HCT116 (cell line): Measurements from ENCODE around the gene MYZAP. TPM values are rescaled to one million over a fixed set of nuclear protein-coding genes. Genes with fewer than 3 reads are reported as not detected.

Source experiments
- ATAC-seq: fragments of 200-7000 bp; cut with Tn5 transposase; 2 replicates; pipeline ENCODE4 v1.9.1; 2020; ENCODE audit warnings: mild to moderate bottlenecking, moderate library complexity
- BruUV-seq: library from RNA; stranded (reverse); fragments of 400-500 nt; replicated peaks from 2 replicates; lab custom pipeline; 2021; lab: Mats Ljungman, UMichigan
- CTCF ChIA-PET: fragments of 300-600 bp; sonication (Branson Sonifier 250); formaldehyde crosslinking; loops from one replicate; lab custom pipeline; 2021; ENCODE audit warnings: antibody characterized with exemption; lab: Charles Lee
- POLR2A ChIA-PET: fragments of 300-600, 350-600 bp; sonication (Branson Sonifier 250); formaldehyde crosslinking; loops from one replicate; lab custom pipeline; 2021; ENCODE audit warnings: antibody characterized with exemption; lab: Charles Lee
- RAD21 ChIA-PET, 2 experiments: fragments of 300-600 bp; sonication (Branson Sonifier 250); formaldehyde crosslinking; loops; one replicate each; lab custom pipeline; 2023; ENCODE audit warnings: low total read pairs in 2 of 2; ENCODE audit not compliant: uncharacterized antibody in 2 of 2, unreplicated experiment in 2 of 2, low non-redundant PET in 1 of 2; lab: Charles Lee
- DNase-seq: peaks from one replicate; pipeline ENCODE4 v3.0.0-alpha.2; 2010; ENCODE audit warnings: low read depth, low spot score
- H2AFZ ChIP-seq: fragments of 200-600 bp; shearing (Covaris generic), sonication (generic); 2 replicates; pipeline ENCODE4 v1.6.1; 2017; ENCODE audit warnings: low read depth, mixed run types, mixed read lengths, antibody characterized with exemption, low read length; ENCODE audit not compliant: poor library complexity, severe bottlenecking
- H3K27ac ChIP-seq: 2 replicates; pipeline ENCODE4 v1.5.1; 2012; ENCODE audit warnings: low read depth, low read length
- H3K27me3 ChIP-seq: fragments of 200-600 bp; sonication (generic); 2 replicates; pipeline ENCODE4 v1.6.1; 2016; ENCODE audit warnings: mixed run types, low read length, mixed read lengths; ENCODE audit not compliant: insufficient read depth
- H3K36me3 ChIP-seq, 2 experiments: fragments of 200-500 bp in 1 of 2; fragments of 200-600 bp in 1 of 2; sonication (Bioruptor generic) in 1 of 2; sonication (generic) in 1 of 2; 2 replicates each; pipeline versions ENCODE4 v1.5.1 to v1.6.1; 2014 to 2016; ENCODE audit warnings: low read length in 2 of 2, inconsistent platforms in 1 of 2, mixed read lengths in 1 of 2, mixed run types in 1 of 2; ENCODE audit not compliant: insufficient read depth in 2 of 2, control insufficient read depth in 1 of 2
- H3K4me1 ChIP-seq, 2 experiments: fragments of 200-600 bp in 1 of 2; sonication (generic) in 1 of 2; 2 replicates each; pipeline versions ENCODE4 v1.5.1 to v1.6.1; 2012 to 2017; ENCODE audit warnings: low read length in 2 of 2, inconsistent platforms in 1 of 2, mild to moderate bottlenecking in 1 of 2, mixed read lengths in 1 of 2, mixed run types in 1 of 2, moderate library complexity in 1 of 2; ENCODE audit not compliant: insufficient read depth in 2 of 2, control insufficient read depth in 1 of 2
- H3K4me2 ChIP-seq: fragments of 200-600 bp; sonication (generic); 2 replicates; pipeline ENCODE4 v1.6.1; 2017; ENCODE audit warnings: mixed run types, low read length, mixed read lengths
- H3K4me3 ChIP-seq, 2 experiments: fragments of 200-600 bp in 1 of 2; sonication (generic) in 1 of 2; replicated peaks in 1 of 2; 2 replicates each; pipeline ENCODE4 v1.5.1; 2011 to 2016; ENCODE audit warnings: low read length in 2 of 2, control low read depth in 1 of 2, low read depth in 1 of 2, mild to moderate bottlenecking in 1 of 2, mixed read lengths in 1 of 2, mixed run types in 1 of 2
- H3K79me2 ChIP-seq: fragments of 200-600 bp; sonication (generic); 2 replicates; pipeline ENCODE4 v1.6.1; 2017; ENCODE audit warnings: mild to moderate bottlenecking, mixed run types, low read length, moderate library complexity, mixed read lengths; ENCODE audit not compliant: insufficient read depth
- H3K9ac ChIP-seq: fragments of 200-600 bp; sonication (generic); 2 replicates; pipeline ENCODE4 v1.6.1; 2016; ENCODE audit warnings: low read length, mixed read lengths
- H3K9me2 ChIP-seq: fragments of 200-600 bp; sonication (generic), shearing (Covaris generic); 2 replicates; pipeline ENCODE4 v1.6.1; 2017; ENCODE audit warnings: mixed run types, mild to moderate bottlenecking, moderate library complexity; ENCODE audit not compliant: insufficient read depth
- H3K9me3 ChIP-seq, 2 experiments: fragments of 200-500 bp in 1 of 2; fragments of 200-600 bp in 1 of 2; sonication (Bioruptor generic) in 1 of 2; sonication (generic) in 1 of 2; 2 replicates each; pipeline ENCODE4 v1.6.1; 2014 to 2017; ENCODE audit warnings: low read length in 2 of 2, mixed read lengths in 2 of 2, inconsistent platforms in 1 of 2, low read depth in 1 of 2, mild to moderate bottlenecking in 1 of 2, mixed run types in 1 of 2, moderate library complexity in 1 of 2; ENCODE audit not compliant: control insufficient read depth in 1 of 2, insufficient read depth in 1 of 2
- H4K20me1 ChIP-seq: fragments of 200-600 bp; sonication (generic), shearing (Covaris generic); 2 replicates; pipeline ENCODE4 v1.6.1; 2017; ENCODE audit warnings: mixed run types, mild to moderate bottlenecking, moderate library complexity; ENCODE audit not compliant: insufficient read depth
- ATF3 ChIP-seq: IDR thresholded peaks from 2 replicates; pipeline ENCODE4 v1.6.1; 2012
- CBX3 ChIP-seq: IDR thresholded peaks from 2 replicates; pipeline ENCODE4 v1.6.1; 2012; ENCODE audit warnings: low read depth
- CEBPB ChIP-seq: IDR thresholded peaks from 2 replicates; pipeline ENCODE4 v1.6.1; 2012; ENCODE audit warnings: low read depth
- CTCF ChIP-seq, 3 experiments: fragments of 200-600 bp in 1 of 3; sonication (generic) in 1 of 3; IDR thresholded peaks in 2 of 3; conservative IDR thresholded peaks in 1 of 3; 2 replicates each; pipeline ENCODE4 v1.5.1; 2012 to 2017; ENCODE audit warnings: low read depth in 2 of 3, low read length in 2 of 3, antibody characterized with exemption in 1 of 3, borderline replicate concordance in 1 of 3, control low read depth in 1 of 3, mild to moderate bottlenecking in 1 of 3, mixed read lengths in 1 of 3, mixed run types in 1 of 3, moderate library complexity in 1 of 3; ENCODE audit not compliant: insufficient read depth in 1 of 3
- ELF1 ChIP-seq: IDR thresholded peaks from 2 replicates; pipeline ENCODE4 v1.6.1; 2012; ENCODE audit warnings: low read depth, borderline replicate concordance
- EZH2 ChIP-seq: fragments of 200-600 bp; sonication (generic); IDR thresholded peaks from 2 replicates; pipeline ENCODE4 v1.6.1; 2017; ENCODE audit warnings: antibody characterized with exemption, mixed run types
- EZH2phosphoT487 ChIP-seq: fragments of 200-600 bp; IDR thresholded peaks from 2 replicates; pipeline ENCODE4 v1.6.1; 2018; ENCODE audit warnings: antibody characterized with exemption, borderline replicate concordance
- JUND ChIP-seq: IDR thresholded peaks from 2 replicates; pipeline ENCODE4 v1.6.1; 2012
- POLR2A ChIP-seq: IDR thresholded peaks from 2 replicates; pipeline ENCODE4 v1.7.0; 2011; ENCODE audit warnings: borderline replicate concordance; ENCODE audit not compliant: insufficient read depth, insufficient read length; ENCODE audit errors: extremely low read depth
- POLR2AphosphoS5 ChIP-seq: IDR thresholded peaks from 2 replicates; pipeline ENCODE4 v1.6.1; 2011; ENCODE audit warnings: mild to moderate bottlenecking, low read depth, low read length, moderate library complexity
- RAD21 ChIP-seq: IDR thresholded peaks from 2 replicates; pipeline ENCODE4 v1.6.1; 2012; ENCODE audit warnings: low read depth, mild to moderate bottlenecking
- SIN3A ChIP-seq: IDR thresholded peaks from 2 replicates; pipeline ENCODE4 v1.6.1; 2012; ENCODE audit warnings: low read depth
- SP1 ChIP-seq: IDR thresholded peaks from 2 replicates; pipeline ENCODE4 v1.6.1; 2012; ENCODE audit warnings: low read depth
- SRF ChIP-seq: IDR thresholded peaks from 2 replicates; pipeline ENCODE4 v1.6.1; 2012; ENCODE audit warnings: low read depth
- ZBTB33 ChIP-seq: IDR thresholded peaks from 2 replicates; pipeline ENCODE4 v1.6.1; 2011; ENCODE audit warnings: mild to moderate bottlenecking, low read length, moderate library complexity; ENCODE audit not compliant: insufficient replicate concordance; ENCODE audit errors: extremely low read depth
- ZFX ChIP-seq: fragments of 450-650 bp; IDR thresholded peaks from 2 replicates; pipeline ENCODE4 v1.6.1; 2017
- intact Hi-C: fragments of 100-400 bp; cut with micrococcal nuclease; formaldehyde crosslinking; loops from 2 replicates; pipeline ENCODE4 v1.10.0; 2022
- total RNA-seq: library from RNA; stranded (reverse); gene quantifications from one replicate; pipeline ENCODE4 v1.2.1, GENCODE V29; 2021; ENCODE audit not compliant: unreplicated experiment

Gene MYZAP
- total RNA-seq, 1 experiment from 2014 or later: 5.8 TPM

- Histone ChIP-seq H3K4me3 (no peak overlapping the region), H2AFZ (no peak overlapping the region), H3K36me3 (no peaks in the 10 kb centered on the region)
- ATAC-seq (no peak), DNase-seq (no peak)
- no peak for TF ChIP-seq SP1
- TF ChIP-seq POLR2A: no peak
- no peak for TF ChIP-seq CBX3
- TF ChIP-seq ZBTB33: no peak
- no peak for TF ChIP-seq ZFX
- no peak for TF ChIP-seq ELF1
- no peak for TF ChIP-seq JUND
- TF ChIP-seq POLR2AphosphoS5: no peak
- no peak for TF ChIP-seq CTCF (IDR thresholded peaks at IDR 0.05 in 2 of 3, conservative IDR thresholded peaks at IDR 0.05 in 1 of 3; ENCODE audit: borderline replicate concordance in 1 of 3, insufficient read depth in 1 of 3, low read depth in 2 of 3, low read length in 2 of 3)
- TF ChIP-seq SIN3A: no peak
- no peak for TF ChIP-seq EZH2
- TF ChIP-seq SRF: no peak
- no peak for TF ChIP-seq EZH2phosphoT487
- TF ChIP-seq CEBPB: no peak
- no peak for TF ChIP-seq RAD21
- no peak for TF ChIP-seq ATF3
- TF ChIP-seq, all 23 proteins: peak for 0
- H4K20me1 ChIP-seq: no peaks in the 10 kb centered on the region
- no peaks in the 10 kb centered on the region for H3K9me2 ChIP-seq
- no peak overlapping the region for H3K27ac ChIP-seq
- H3K9me3 ChIP-seq: no peaks in the 10 kb centered on the region
- POLR2A ChIA-PET: no interaction called here
- intact Hi-C loops: no loop called here
- CTCF ChIA-PET: interaction anchor here (0.6 to 0.9 kb wide), 2 partner anchors 22 to 70 kb away, joined by 3 read pairs; no protein-coding TSS in a partner anchor
- RAD21 ChIA-PET: no interaction called here
- H3K4me1 ChIP-seq: peaks cover 4 to 6% of the 10 kb centered on the region in 2 experiments; a peak in 2 of 4 replicates
- H3K27me3 ChIP-seq: no peaks in the 10 kb centered on the region
- no TSS peak for BruUV-seq
- H3K9ac ChIP-seq: no peak overlapping the region
- no peak overlapping the region for H3K4me2 ChIP-seq
- no peaks in the 10 kb centered on the region for H3K79me2 ChIP-seq
Observed at GRCh38 chr15:57662802-57663201, 71.1 kb downstream of the MYZAP start.
